ENCODE measurements around the gene GLI3. TPM values are rescaled to one million over a fixed set of nuclear protein-coding genes. Genes with fewer than 3 reads are reported as not detected.
"Not testable (repeated sequence)": the region's sequence is repeated elsewhere in the genome, so short reads cannot be mapped to it uniquely, and the experiment has no call there.

GLI3 gene
- total RNA-seq, 1 donor from 2014 or later = 126 TPM

DNA sequence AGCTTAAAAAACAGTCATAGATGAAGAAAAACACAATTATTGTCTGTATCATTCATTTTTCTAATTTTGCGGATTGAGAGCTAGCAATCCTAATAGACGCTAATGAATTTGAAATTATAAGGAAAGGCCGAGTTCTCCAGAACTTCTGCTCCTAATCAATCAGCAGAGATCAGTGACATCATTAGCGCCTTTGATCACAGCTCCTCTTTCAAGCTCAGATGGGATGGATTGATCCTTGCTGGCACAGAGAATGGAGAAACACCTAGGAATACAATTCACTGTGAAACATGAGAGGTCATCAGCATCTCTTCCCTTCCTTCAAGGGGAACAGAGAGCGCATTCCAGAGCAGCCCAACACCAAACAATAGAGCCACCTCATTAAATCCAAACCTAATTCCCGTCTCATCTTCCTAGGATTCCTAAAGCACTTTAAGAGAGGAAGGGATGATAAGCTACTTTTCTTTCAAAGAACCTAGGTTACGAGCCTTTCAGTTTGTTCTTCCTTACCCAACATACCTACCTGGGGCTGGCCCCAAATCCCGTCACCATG, 24.4 kb downstream of the GLI3 start:
- Mint-ChIP-seq H3K4me3 (no peak overlapping the region), H3K9me3 (no peaks in the 10 kb centered on the region), H3K36me3 (peaks cover 17% of the 10 kb centered on the region), H3K27me3 (ENCODE audit: low read depth) (no peaks in the 10 kb centered on the region), H3K4me1 (peaks cover 23% of the 10 kb centered on the region), H3K27ac (no peak overlapping the region)
- DNase-seq (ENCODE audit: low spot score in 2 of 2, unreplicated experiment in 2 of 2) = no peak
- TF ChIP-seq, protein P1, sequence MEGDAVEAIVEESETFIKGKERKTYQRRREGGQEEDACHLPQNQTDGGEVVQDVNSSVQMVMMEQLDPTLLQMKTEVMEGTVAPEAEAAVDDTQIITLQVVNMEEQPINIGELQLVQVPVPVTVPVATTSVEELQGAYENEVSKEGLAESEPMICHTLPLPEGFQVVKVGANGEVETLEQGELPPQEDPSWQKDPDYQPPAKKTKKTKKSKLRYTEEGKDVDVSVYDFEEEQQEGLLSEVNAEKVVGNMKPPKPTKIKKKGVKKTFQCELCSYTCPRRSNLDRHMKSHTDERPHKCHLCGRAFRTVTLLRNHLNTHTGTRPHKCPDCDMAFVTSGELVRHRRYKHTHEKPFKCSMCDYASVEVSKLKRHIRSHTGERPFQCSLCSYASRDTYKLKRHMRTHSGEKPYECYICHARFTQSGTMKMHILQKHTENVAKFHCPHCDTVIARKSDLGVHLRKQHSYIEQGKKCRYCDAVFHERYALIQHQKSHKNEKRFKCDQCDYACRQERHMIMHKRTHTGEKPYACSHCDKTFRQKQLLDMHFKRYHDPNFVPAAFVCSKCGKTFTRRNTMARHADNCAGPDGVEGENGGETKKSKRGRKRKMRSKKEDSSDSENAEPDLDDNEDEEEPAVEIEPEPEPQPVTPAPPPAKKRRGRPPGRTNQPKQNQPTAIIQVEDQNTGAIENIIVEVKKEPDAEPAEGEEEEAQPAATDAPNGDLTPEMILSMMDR (IDR thresholded peaks at IDR 0.05; ENCODE audit: unreplicated experiment) = no peak

DNA sequence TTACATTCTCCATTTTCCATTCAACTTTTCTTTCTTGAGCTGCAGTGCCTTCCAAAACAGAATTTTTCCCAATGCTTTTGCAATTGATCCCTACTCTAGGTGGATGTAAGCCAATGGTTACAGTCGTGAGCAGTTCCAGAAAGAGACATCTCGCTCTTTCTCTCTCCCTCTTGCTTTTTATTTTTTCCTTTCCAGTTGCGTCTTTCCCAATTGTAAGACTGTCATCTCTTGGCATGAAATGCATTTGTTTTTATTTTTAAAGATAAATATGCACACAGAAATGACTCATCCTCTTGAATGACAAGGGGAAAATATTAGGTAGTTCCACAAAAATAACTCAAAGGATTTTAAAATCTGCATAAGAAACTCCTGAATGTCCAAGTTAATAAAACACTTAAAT, 25.1 kb downstream of the GLI3 start:
- H3K27me3 Mint-ChIP-seq (ENCODE audit: low read depth) = no peaks in the 10 kb centered on the region
- peak overlapping the region; percentile 64 for H3K27ac Mint-ChIP-seq
- DNase-seq (ENCODE audit: low spot score in 2 of 2, unreplicated experiment in 2 of 2) = no peak
- no peaks in the 10 kb centered on the region for H3K9me3 Mint-ChIP-seq
- TF ChIP-seq, protein P1 (IDR thresholded peaks at IDR 0.05; ENCODE audit: unreplicated experiment) = no peak
- peaks cover 22% of the 10 kb centered on the region for H3K4me1 Mint-ChIP-seq
- H3K4me3 Mint-ChIP-seq = no peak overlapping the region
- peaks cover 20% of the 10 kb centered on the region for H3K36me3 Mint-ChIP-seq

GRCh38 chr7:42210779-42211178, 26.2 kb downstream of the GLI3 start:
- H3K9me3 Mint-ChIP-seq = no peaks in the 10 kb centered on the region
- no peak for DNase-seq (ENCODE audit: low spot score in 2 of 2, unreplicated experiment in 2 of 2)
- H3K27ac Mint-ChIP-seq = peak overlapping the region; percentile 64
- TF ChIP-seq, protein P1 (IDR thresholded peaks at IDR 0.05; ENCODE audit: unreplicated experiment) = no peak
- peaks cover 21% of the 10 kb centered on the region for H3K36me3 Mint-ChIP-seq
- H3K4me1 Mint-ChIP-seq = peaks cover 20% of the 10 kb centered on the region
- no peak overlapping the region for H3K4me3 Mint-ChIP-seq
- H3K27me3 Mint-ChIP-seq (ENCODE audit: low read depth) = no peaks in the 10 kb centered on the region

- peaks cover 20% of the 10 kb centered on the region for H3K4me1 Mint-ChIP-seq
- H3K27me3 Mint-ChIP-seq (ENCODE audit: low read depth) = no peaks in the 10 kb centered on the region
- no peak for DNase-seq (ENCODE audit: low spot score in 2 of 2, unreplicated experiment in 2 of 2)
- TF ChIP-seq, protein P1 (IDR thresholded peaks at IDR 0.05; ENCODE audit: unreplicated experiment) = no peak
- H3K4me3 Mint-ChIP-seq = no peak overlapping the region
- H3K36me3 Mint-ChIP-seq = peaks cover 23% of the 10 kb centered on the region
- H3K9me3 Mint-ChIP-seq = no peaks in the 10 kb centered on the region
- no peak overlapping the region for H3K27ac Mint-ChIP-seq
These were observed 26.7 kb downstream of the GLI3 start for GRCh38 chr7:42210333-42210732.

DNA sequence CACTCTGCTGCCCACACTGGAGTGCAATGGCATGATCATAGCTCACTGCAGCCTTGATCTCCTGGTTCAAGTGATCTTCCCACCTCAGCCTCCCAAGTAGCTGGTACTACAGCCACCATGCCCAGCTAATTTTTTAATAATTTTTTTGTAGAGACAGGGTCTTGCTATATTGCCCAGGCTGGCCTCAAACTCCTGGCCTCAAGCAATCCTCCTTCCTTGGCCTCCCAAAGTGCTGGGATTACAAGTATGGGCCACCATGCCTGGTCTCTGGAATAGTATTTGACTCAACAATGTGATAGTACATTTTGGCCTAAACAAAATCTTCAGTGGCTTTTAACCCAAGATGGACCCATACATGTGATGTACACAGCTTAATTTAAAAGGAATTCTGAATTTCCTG, 27.9 kb downstream of the GLI3 start:
- not testable (repeated sequence) for H3K27ac Mint-ChIP-seq; H3K27me3 Mint-ChIP-seq (ENCODE audit: low read depth); DNase-seq (ENCODE audit: low spot score in 2 of 2, unreplicated experiment in 2 of 2); H3K9me3 Mint-ChIP-seq; H3K4me3 Mint-ChIP-seq
- Mint-ChIP-seq H3K4me1 (peaks cover 19% of the 10 kb centered on the region), H3K36me3 (peaks cover 36% of the 10 kb centered on the region)

- H3K9me3 Mint-ChIP-seq = peaks cover 11% of the 10 kb centered on the region
- DNase-seq (ENCODE audit: low spot score in 2 of 2, unreplicated experiment in 2 of 2) = no peak
- TF ChIP-seq, protein P1 (IDR thresholded peaks at IDR 0.05; ENCODE audit: unreplicated experiment) = no peak
- no peak overlapping the region for H3K27ac Mint-ChIP-seq
- H3K27me3 Mint-ChIP-seq (ENCODE audit: low read depth) = no peaks in the 10 kb centered on the region
- H3K4me3 Mint-ChIP-seq = no peak overlapping the region
- H3K4me1 Mint-ChIP-seq = peaks cover 16% of the 10 kb centered on the region
- peaks cover 38% of the 10 kb centered on the region for H3K36me3 Mint-ChIP-seq
These were observed 28.4 kb downstream of the GLI3 start for GRCh38 chr7:42208572-42208971.

Measured in mesothelial cell of epicardium (in vitro differentiated cells).